ENCODE data around the gene CSF1R.

Gene CSF1R

DNA sequence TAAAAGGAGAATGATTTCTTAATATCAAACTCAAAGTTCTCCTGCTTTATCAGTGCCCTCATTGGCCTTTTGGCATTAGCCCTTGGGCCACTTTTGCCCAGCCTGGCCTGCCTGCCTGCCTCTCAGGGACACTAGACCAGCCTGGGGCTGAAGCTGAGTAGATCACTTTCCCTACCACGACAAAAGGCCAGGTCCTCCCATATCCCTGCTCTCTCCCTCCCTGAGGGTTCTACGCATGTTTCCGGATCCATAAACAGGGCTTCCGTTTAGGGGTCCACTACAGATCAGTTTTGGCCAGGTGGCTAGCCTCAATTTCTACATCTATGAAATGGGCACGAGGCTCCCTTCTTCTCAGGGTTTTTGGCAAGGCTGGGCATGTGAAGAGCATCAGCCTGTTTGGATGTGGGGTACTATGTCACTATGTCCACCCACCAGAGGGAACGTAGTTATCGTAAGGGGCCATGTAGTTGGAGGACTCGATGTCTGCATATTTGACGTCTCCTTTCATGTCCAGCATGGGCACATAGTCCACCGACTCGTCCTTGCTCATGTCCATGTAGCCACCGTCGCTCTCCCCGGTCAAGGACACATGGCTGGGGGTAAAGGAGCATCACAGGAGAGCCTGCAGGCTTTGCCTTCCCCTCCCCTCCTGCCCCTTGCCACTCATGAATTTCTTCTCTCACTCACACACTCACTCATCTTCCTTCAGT, 35.2 kb upstream of the CSF1R start:
- H3K27ac ChIP-seq (ENCODE audit: low read depth, low read length, poor library complexity, severe bottlenecking) = no peak overlapping the region
- TF ChIP-seq EZH2 (IDR thresholded peaks at IDR 0.05; ENCODE audit: borderline replicate concordance, low read length) = no peak
- TF ChIP-seq, protein P1, sequence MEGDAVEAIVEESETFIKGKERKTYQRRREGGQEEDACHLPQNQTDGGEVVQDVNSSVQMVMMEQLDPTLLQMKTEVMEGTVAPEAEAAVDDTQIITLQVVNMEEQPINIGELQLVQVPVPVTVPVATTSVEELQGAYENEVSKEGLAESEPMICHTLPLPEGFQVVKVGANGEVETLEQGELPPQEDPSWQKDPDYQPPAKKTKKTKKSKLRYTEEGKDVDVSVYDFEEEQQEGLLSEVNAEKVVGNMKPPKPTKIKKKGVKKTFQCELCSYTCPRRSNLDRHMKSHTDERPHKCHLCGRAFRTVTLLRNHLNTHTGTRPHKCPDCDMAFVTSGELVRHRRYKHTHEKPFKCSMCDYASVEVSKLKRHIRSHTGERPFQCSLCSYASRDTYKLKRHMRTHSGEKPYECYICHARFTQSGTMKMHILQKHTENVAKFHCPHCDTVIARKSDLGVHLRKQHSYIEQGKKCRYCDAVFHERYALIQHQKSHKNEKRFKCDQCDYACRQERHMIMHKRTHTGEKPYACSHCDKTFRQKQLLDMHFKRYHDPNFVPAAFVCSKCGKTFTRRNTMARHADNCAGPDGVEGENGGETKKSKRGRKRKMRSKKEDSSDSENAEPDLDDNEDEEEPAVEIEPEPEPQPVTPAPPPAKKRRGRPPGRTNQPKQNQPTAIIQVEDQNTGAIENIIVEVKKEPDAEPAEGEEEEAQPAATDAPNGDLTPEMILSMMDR (IDR thresholded peaks at IDR 0.05; ENCODE audit: low read length) = no peak
- no peaks in the 10 kb centered on the region for H3K9me2 ChIP-seq (ENCODE audit: low read depth, low read length)
- no peaks in the 10 kb centered on the region for H3K36me3 ChIP-seq (ENCODE audit: insufficient read depth, low read length)
- no peaks in the 10 kb centered on the region for H3K27me3 ChIP-seq (ENCODE audit: insufficient read depth, low read length)
- no peak overlapping the region for H3K4me2 ChIP-seq (ENCODE audit: low read length)
- H2AFZ ChIP-seq (ENCODE audit: low read length) = no peak overlapping the region
- H3K4me3 ChIP-seq (ENCODE audit: low read depth, low read length, poor library complexity, severe bottlenecking) = no peak overlapping the region
- H3K4me1 ChIP-seq (ENCODE audit: insufficient read depth, low read length, severe bottlenecking) = no peaks in the 10 kb centered on the region
- no peak overlapping the region for H3K9ac ChIP-seq (ENCODE audit: low read length)
- H3K79me2 ChIP-seq (ENCODE audit: insufficient read depth, low read length) = no peaks in the 10 kb centered on the region
- H4K20me1 ChIP-seq (ENCODE audit: insufficient read depth, low read length) = no peaks in the 10 kb centered on the region
- H3K9me3 ChIP-seq (ENCODE audit: low read length) = no peaks in the 10 kb centered on the region
- no peaks in the 10 kb centered on the region for H3F3A ChIP-seq (ENCODE audit: insufficient read depth, low read length)

- Histone ChIP-seq H3K27me3 (ENCODE audit: insufficient read depth, low read length) (no peaks in the 10 kb centered on the region), H2AFZ (ENCODE audit: low read length) (no peak overlapping the region), H4K20me1 (ENCODE audit: insufficient read depth, low read length) (no peaks in the 10 kb centered on the region), H3K4me2 (ENCODE audit: low read length) (no peak overlapping the region), H3K27ac (ENCODE audit: low read depth, low read length, poor library complexity, severe bottlenecking) (no peak overlapping the region), H3K9me2 (ENCODE audit: low read depth, low read length) (no peaks in the 10 kb centered on the region), H3K79me2 (ENCODE audit: insufficient read depth, low read length) (no peaks in the 10 kb centered on the region), H3K4me3 (ENCODE audit: low read depth, low read length, poor library complexity, severe bottlenecking) (no peak overlapping the region), H3K36me3 (ENCODE audit: insufficient read depth, low read length) (no peaks in the 10 kb centered on the region), H3K9me3 (ENCODE audit: low read length) (no peaks in the 10 kb centered on the region), H3F3A (ENCODE audit: insufficient read depth, low read length) (no peaks in the 10 kb centered on the region), H3K9ac (ENCODE audit: low read length) (no peak overlapping the region), H3K4me1 (ENCODE audit: insufficient read depth, low read length, severe bottlenecking) (no peaks in the 10 kb centered on the region)
- TF ChIP-seq, protein P1 (IDR thresholded peaks at IDR 0.05; ENCODE audit: low read length) = no peak
- TF ChIP-seq EZH2 (IDR thresholded peaks at IDR 0.05; ENCODE audit: borderline replicate concordance, low read length) = no peak
These were observed 34.5 kb upstream of the CSF1R start for GRCh38 chr5:150120617-150121447.

DNA sequence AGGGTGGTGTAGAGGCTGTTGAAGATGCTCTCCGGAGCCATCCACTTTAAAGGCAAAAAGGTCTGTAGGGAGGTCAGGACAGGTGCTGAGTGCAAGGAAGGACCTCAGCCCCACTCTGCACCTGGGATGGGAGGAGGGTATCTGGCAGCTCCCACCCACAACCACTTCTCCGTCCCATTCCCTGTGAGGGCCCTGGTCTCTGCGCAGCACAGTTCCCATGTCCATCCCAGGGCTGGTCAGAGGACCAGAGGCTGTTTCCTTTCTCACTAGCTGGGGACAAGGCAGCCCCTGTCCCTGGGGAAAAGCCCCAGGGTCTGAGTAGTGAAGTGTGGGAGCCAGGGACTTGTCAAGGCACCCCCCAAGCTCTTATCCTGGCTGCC, 33.7 kb upstream of the CSF1R start:
- no peak overlapping the region for H3K27ac ChIP-seq (ENCODE audit: low read depth, low read length, poor library complexity, severe bottlenecking)
- H3F3A ChIP-seq (ENCODE audit: insufficient read depth, low read length) = no peaks in the 10 kb centered on the region

More for the DNA sequence above, 33.7 kb upstream of the CSF1R start:
- no peaks in the 10 kb centered on the region for H4K20me1 ChIP-seq (ENCODE audit: insufficient read depth, low read length)
- TF ChIP-seq, protein P1 (IDR thresholded peaks at IDR 0.05; ENCODE audit: low read length) = no peak
- no peak for TF ChIP-seq EZH2 (IDR thresholded peaks at IDR 0.05; ENCODE audit: borderline replicate concordance, low read length)
- H3K79me2 ChIP-seq (ENCODE audit: insufficient read depth, low read length) = no peaks in the 10 kb centered on the region
- H2AFZ ChIP-seq (ENCODE audit: low read length) = no peak overlapping the region
- H3K27me3 ChIP-seq (ENCODE audit: insufficient read depth, low read length) = no peaks in the 10 kb centered on the region
- no peak overlapping the region for H3K4me3 ChIP-seq (ENCODE audit: low read depth, low read length, poor library complexity, severe bottlenecking)
- no peaks in the 10 kb centered on the region for H3K36me3 ChIP-seq (ENCODE audit: insufficient read depth, low read length)
- H3K4me1 ChIP-seq (ENCODE audit: insufficient read depth, low read length, severe bottlenecking) = no peaks in the 10 kb centered on the region
- H3K9ac ChIP-seq (ENCODE audit: low read length) = no peak overlapping the region
- H3K9me3 ChIP-seq (ENCODE audit: low read length) = no peaks in the 10 kb centered on the region
- H3K4me2 ChIP-seq (ENCODE audit: low read length) = no peak overlapping the region
- H3K9me2 ChIP-seq (ENCODE audit: low read depth, low read length) = no peaks in the 10 kb centered on the region
